Smooth muscle cell (in vitro differentiated cells): ENCODE measurements around the gene RHEX. TPM values are rescaled to one million over a fixed set of nuclear protein-coding genes. Genes with fewer than 3 reads are reported as not detected.

Experiments used
- DNase-seq: peaks from one replicate; lab custom pipeline; 2025; ENCODE audit not compliant: unreplicated experiment; lab: John Stamatoyannopoulos, UW
- H2AFZ ChIP-seq: fragments of 200-600 bp; sonication (generic); 2 replicates; pipeline ENCODE4 v1.6.0; 2016; ENCODE audit warnings: antibody characterized with exemption, low read depth, mild to moderate bottlenecking
- H3F3A ChIP-seq: fragments of 200-600 bp; sonication (generic); 2 replicates; pipeline ENCODE4 v1.6.0; 2017; ENCODE audit warnings: antibody characterized with exemption, low read depth
- H3K27ac ChIP-seq: fragments of 200-600 bp; sonication (generic); 2 replicates; pipeline ENCODE4 v1.5.1; 2016; ENCODE audit warnings: low read depth, mild to moderate bottlenecking
- H3K27me3 ChIP-seq: fragments of 200-600 bp; sonication (generic); 2 replicates; pipeline ENCODE4 v1.6.1; 2016; ENCODE audit warnings: low read depth, mild to moderate bottlenecking
- H3K36me3 ChIP-seq: fragments of 200-600 bp; sonication (generic); 2 replicates; pipeline ENCODE4 v1.5.1; 2016; ENCODE audit warnings: low read depth
- H3K4me1 ChIP-seq: fragments of 200-600 bp; sonication (generic); 2 replicates; pipeline ENCODE4 v1.5.1; 2016; ENCODE audit warnings: low read depth
- H3K4me2 ChIP-seq: fragments of 200-600 bp; sonication (generic); 2 replicates; pipeline ENCODE4 v1.6.0; 2016; ENCODE audit warnings: mild to moderate bottlenecking
- H3K4me3 ChIP-seq: fragments of 200-600 bp; sonication (generic); 2 replicates; pipeline ENCODE4 v1.5.1; 2016; ENCODE audit warnings: mild to moderate bottlenecking
- H3K79me2 ChIP-seq: fragments of 200-600 bp; sonication (generic); 2 replicates; pipeline ENCODE4 v1.6.0; 2016; ENCODE audit warnings: low read depth, mild to moderate bottlenecking
- H3K9ac ChIP-seq: fragments of 200-600 bp; sonication (generic); 2 replicates; pipeline ENCODE4 v1.6.0; 2016; ENCODE audit warnings: low read depth
- H3K9me3 ChIP-seq: fragments of 200-600 bp; sonication (generic); replicated peaks from 2 replicates; pipeline ENCODE4 v1.5.1; 2016; ENCODE audit warnings: low read depth
- H4K20me1 ChIP-seq: fragments of 200-600 bp; sonication (generic); 2 replicates; pipeline ENCODE4 v1.6.0; 2016; ENCODE audit warnings: low read depth
- WGBS: methylation state at CpG from one replicate; pipeline ENCODE4 v1.1.7; 2016; ENCODE audit warnings: low lambda C conversion rate; 5-methylcytosine and 5-hydroxymethylcytosine counted together
- polyA plus RNA-seq: library from polyadenylated mRNA; unstranded; fragments of >200 nt; fragmentation: Nextera tagmentation; extraction: Ambion mirVana; gene quantifications from 2 replicates; pipeline ENCODE4 v1.2.1, GENCODE V29; 2016
- total RNA-seq: library from RNA; depleted of rRNA; stranded (reverse); fragments of >200 nt; gene quantifications from 2 replicates; pipeline ENCODE4 v1.2.3, GENCODE V29; 2014
- TF ChIP-seq, protein P1 (sequence below): fragments of 200-600 bp; sonication (generic); IDR thresholded peaks from 2 replicates; pipeline ENCODE4 v1.5.1; 2017; ENCODE audit warnings: borderline replicate concordance, mild to moderate bottlenecking, antibody characterized with exemption; ENCODE audit not compliant: insufficient read depth, poor library complexity, severe bottlenecking

The RHEX gene
- total and polyA plus RNA-seq, 2 experiments from 2014 or later, result not detected

DNA sequence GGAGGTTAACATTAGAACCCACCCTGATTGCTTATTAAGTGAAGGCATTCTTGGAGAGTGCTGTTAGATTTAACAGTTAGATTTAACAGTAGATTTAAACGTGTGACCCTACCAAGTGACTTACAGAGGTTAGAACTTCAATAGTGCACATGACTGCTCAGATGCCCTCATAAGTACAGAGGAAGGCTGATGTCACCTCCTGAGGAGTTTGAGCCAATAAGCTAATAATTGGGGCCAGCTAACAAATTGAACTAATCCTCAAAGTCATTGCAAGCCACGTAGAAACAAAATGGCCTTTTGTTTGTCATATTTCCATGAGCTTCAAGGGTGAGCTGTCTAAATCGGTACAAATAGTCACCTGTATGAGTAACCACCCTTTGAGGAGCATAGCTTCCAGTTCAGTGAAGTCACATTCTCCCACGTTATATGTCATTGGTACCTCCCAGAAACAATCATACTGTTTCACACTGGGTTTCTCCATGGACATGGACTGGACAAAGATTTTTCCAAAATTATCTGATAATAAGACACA lies 52.6 kb downstream of the RHEX start:
- Histone ChIP-seq H2AFZ (no peak overlapping the region), H3K4me1 (no peaks in the 10 kb centered on the region), H3K27me3 (no peaks in the 10 kb centered on the region), H3F3A (no peaks in the 10 kb centered on the region), H3K27ac (peak overlapping the region; percentile 9), H3K9ac (no peak overlapping the region), H3K9me3 (no peaks in the 10 kb centered on the region), H3K4me3 (no peak overlapping the region), H4K20me1 (no peaks in the 10 kb centered on the region), H3K36me3 (no peaks in the 10 kb centered on the region), H3K4me2 (no peak overlapping the region), H3K79me2 (no peaks in the 10 kb centered on the region)
- no peak for DNase-seq
- TF ChIP-seq, protein P1, sequence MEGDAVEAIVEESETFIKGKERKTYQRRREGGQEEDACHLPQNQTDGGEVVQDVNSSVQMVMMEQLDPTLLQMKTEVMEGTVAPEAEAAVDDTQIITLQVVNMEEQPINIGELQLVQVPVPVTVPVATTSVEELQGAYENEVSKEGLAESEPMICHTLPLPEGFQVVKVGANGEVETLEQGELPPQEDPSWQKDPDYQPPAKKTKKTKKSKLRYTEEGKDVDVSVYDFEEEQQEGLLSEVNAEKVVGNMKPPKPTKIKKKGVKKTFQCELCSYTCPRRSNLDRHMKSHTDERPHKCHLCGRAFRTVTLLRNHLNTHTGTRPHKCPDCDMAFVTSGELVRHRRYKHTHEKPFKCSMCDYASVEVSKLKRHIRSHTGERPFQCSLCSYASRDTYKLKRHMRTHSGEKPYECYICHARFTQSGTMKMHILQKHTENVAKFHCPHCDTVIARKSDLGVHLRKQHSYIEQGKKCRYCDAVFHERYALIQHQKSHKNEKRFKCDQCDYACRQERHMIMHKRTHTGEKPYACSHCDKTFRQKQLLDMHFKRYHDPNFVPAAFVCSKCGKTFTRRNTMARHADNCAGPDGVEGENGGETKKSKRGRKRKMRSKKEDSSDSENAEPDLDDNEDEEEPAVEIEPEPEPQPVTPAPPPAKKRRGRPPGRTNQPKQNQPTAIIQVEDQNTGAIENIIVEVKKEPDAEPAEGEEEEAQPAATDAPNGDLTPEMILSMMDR, result no peak
- 74% methylated on average over 4 of the region's 4 CpGs for WGBS

DNA sequence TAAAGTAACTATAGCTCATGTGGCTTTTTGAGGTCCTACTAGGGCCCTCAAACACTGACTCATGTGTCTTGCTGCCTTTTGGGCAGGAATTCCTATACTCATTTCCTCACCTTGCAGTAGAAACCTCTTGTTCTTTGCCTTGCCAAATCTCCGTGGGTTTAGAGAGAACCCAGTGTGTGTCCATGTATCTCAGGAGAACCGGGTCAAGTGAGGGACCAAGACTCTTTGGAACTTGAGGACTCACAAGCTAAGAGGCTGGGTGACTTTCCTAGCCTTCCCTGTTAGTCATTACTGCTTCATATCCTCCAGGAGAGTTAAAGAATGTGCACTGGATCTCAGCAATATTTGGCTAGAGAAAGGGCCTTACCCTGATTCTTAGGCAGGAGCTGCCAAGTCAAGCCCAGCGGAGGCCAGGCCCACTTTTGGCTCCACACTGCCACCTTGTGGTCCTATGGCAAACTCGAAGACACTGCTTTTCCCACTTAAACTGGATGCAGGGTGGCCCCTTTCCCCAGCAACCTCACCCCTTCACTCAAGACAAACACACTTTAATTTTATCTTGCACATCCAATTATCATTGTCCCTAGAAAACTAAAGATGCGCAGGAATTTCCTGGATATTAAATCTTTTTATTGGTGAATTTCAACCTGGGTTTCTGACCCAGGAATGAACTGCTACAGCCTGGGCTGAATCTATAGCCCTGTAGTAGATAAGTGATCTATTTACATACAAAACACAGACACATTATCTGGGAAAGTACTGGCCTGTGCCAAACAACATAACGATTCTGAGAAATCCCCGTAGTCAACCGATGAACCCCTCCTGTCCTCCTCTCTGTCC lies 53.6 kb downstream of the RHEX start:
- Histone ChIP-seq H3K27me3 (no peaks in the 10 kb centered on the region), H3K9me3 (no peaks in the 10 kb centered on the region), H3K27ac (no peak overlapping the region), H3K4me2 (no peak overlapping the region), H4K20me1 (no peaks in the 10 kb centered on the region), H3F3A (no peaks in the 10 kb centered on the region), H3K9ac (no peak overlapping the region), H2AFZ (no peak overlapping the region), H3K79me2 (no peaks in the 10 kb centered on the region), H3K4me1 (no peaks in the 10 kb centered on the region), H3K4me3 (no peak overlapping the region), H3K36me3 (no peaks in the 10 kb centered on the region)
- WGBS, result 48% methylated on average over 8 of the region's 8 CpGs
- TF ChIP-seq, protein P1, result peak; percentile 74
- peak; percentile 42 for DNase-seq

DNA sequence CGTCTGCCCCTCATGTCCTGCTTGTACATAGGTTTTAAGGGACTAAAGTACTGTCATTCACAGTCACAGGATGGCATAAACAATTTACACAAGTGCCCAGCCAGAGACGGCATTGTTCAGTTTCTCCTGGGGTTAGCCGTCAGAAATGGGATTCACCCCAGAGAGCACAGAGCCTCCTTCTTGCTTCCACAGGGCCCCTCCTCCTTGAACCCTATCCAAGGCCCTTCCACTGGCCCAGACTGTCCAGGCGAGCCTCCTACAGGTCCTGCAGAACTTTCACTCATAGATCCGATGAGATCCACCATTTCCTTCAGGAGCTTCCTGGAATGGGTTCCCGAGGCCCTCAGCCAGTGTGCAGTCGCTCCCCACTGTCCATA lies 54.2 kb downstream of the RHEX start:
- WGBS, result 88% methylated on average over 7 of the region's 7 CpGs
- H4K20me1 ChIP-seq, result no peaks in the 10 kb centered on the region

More for the DNA sequence above, 54.2 kb downstream of the RHEX start:
- Histone ChIP-seq H3K4me3 (no peak overlapping the region), H3K4me2 (no peak overlapping the region), H3K79me2 (no peaks in the 10 kb centered on the region), H2AFZ (no peak overlapping the region), H3K27me3 (no peaks in the 10 kb centered on the region), H3F3A (no peaks in the 10 kb centered on the region), H3K9me3 (no peaks in the 10 kb centered on the region), H3K36me3 (no peaks in the 10 kb centered on the region), H3K27ac (no peak overlapping the region), H3K9ac (no peak overlapping the region), H3K4me1 (no peaks in the 10 kb centered on the region)
- DNase-seq, result no peak
- TF ChIP-seq, protein P1, result no peak
